Neural cell (in vitro differentiated cells): ENCODE data around the gene CHCHD3.

Experiments used
- EP300 ChIP-seq: fragments of 450-650 bp; conservative IDR thresholded peaks from 2 replicates; pipeline ENCODE4 v1.6.1; 2014; ENCODE audit warnings: antibody characterized with exemption, mild to moderate bottlenecking, moderate library complexity; ENCODE audit not compliant: poor library complexity, severe bottlenecking
- EZH2 ChIP-seq: fragments of 200-600, 300-800 bp; shearing (Covaris generic), sonication (generic); IDR thresholded peaks from 2 replicates; pipeline ENCODE4 v1.6.1; 2014; ENCODE audit warnings: antibody characterized with exemption, low read length, borderline replicate concordance, mild to moderate bottlenecking; ENCODE audit not compliant: insufficient read depth, poor library complexity, severe bottlenecking
- POLR2AphosphoS5 ChIP-seq: IDR thresholded peaks from 2 replicates; pipeline ENCODE4 v1.6.1; 2012
- RAD21 ChIP-seq: fragments of 450-650 bp; conservative IDR thresholded peaks from 2 replicates; pipeline ENCODE4 v1.6.1; 2014; ENCODE audit warnings: antibody characterized with exemption, mild to moderate bottlenecking, moderate library complexity
- TF ChIP-seq, protein P1 (sequence below): fragments of 450-650 bp; IDR thresholded peaks from 2 replicates; pipeline ENCODE4 v1.5.1; 2014; ENCODE audit warnings: antibody characterized with exemption, mild to moderate bottlenecking, moderate library complexity; ENCODE audit not compliant: poor library complexity, severe bottlenecking
- TF ChIP-seq, protein P2 (sequence below): IDR thresholded peaks from 2 replicates; pipeline ENCODE4 v1.6.1; 2012; ENCODE audit warnings: borderline replicate concordance

DNA sequence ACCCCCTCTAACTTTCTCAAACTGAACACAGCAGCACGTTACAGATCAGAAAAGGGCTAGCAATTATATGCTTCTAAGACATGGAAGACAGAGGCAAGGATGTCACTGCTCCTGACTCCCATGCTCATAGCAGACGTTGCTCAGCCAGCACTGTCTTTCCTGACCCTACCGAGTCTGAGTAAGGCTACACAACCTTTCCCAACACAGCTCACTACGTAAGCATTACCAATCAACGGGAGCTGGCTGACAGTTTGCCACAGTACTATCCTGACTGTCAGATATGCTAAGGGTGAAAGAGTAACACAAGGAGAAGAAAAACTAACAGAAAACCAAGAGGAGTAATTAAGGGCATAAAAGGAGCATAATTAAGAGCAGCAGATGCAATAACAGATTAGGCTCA, 171.2 kb downstream of the CHCHD3 start:
- TF ChIP-seq EP300 (no peak), RAD21 (no peak), POLR2AphosphoS5 (no peak), EZH2 (no peak)
- TF ChIP-seq, protein P1, sequence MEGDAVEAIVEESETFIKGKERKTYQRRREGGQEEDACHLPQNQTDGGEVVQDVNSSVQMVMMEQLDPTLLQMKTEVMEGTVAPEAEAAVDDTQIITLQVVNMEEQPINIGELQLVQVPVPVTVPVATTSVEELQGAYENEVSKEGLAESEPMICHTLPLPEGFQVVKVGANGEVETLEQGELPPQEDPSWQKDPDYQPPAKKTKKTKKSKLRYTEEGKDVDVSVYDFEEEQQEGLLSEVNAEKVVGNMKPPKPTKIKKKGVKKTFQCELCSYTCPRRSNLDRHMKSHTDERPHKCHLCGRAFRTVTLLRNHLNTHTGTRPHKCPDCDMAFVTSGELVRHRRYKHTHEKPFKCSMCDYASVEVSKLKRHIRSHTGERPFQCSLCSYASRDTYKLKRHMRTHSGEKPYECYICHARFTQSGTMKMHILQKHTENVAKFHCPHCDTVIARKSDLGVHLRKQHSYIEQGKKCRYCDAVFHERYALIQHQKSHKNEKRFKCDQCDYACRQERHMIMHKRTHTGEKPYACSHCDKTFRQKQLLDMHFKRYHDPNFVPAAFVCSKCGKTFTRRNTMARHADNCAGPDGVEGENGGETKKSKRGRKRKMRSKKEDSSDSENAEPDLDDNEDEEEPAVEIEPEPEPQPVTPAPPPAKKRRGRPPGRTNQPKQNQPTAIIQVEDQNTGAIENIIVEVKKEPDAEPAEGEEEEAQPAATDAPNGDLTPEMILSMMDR = no peak
- TF ChIP-seq, protein P2, sequence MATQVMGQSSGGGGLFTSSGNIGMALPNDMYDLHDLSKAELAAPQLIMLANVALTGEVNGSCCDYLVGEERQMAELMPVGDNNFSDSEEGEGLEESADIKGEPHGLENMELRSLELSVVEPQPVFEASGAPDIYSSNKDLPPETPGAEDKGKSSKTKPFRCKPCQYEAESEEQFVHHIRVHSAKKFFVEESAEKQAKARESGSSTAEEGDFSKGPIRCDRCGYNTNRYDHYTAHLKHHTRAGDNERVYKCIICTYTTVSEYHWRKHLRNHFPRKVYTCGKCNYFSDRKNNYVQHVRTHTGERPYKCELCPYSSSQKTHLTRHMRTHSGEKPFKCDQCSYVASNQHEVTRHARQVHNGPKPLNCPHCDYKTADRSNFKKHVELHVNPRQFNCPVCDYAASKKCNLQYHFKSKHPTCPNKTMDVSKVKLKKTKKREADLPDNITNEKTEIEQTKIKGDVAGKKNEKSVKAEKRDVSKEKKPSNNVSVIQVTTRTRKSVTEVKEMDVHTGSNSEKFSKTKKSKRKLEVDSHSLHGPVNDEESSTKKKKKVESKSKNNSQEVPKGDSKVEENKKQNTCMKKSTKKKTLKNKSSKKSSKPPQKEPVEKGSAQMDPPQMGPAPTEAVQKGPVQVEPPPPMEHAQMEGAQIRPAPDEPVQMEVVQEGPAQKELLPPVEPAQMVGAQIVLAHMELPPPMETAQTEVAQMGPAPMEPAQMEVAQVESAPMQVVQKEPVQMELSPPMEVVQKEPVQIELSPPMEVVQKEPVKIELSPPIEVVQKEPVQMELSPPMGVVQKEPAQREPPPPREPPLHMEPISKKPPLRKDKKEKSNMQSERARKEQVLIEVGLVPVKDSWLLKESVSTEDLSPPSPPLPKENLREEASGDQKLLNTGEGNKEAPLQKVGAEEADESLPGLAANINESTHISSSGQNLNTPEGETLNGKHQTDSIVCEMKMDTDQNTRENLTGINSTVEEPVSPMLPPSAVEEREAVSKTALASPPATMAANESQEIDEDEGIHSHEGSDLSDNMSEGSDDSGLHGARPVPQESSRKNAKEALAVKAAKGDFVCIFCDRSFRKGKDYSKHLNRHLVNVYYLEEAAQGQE = no peak
